Sigmoid colon (tissue), 4 donors: Measurements from ENCODE around the gene IMMP2L.

Experiments
- EP300 ChIP-seq, 4 donors: sonication (generic); formaldehyde crosslinking; IDR thresholded peaks; one replicate each; pipeline ENCODE4 v1.6.1; 2017; ENCODE audit warnings: antibody characterized with exemption in 4 of 4
- POLR2A ChIP-seq, 2 donors: fragments of 450-650 bp; IDR thresholded peaks; one replicate each; pipeline ENCODE4 v1.6.1; 2016; ENCODE audit warnings: antibody characterized with exemption in 2 of 2, mild to moderate bottlenecking in 2 of 2, moderate library complexity in 2 of 2
- POLR2AphosphoS5 ChIP-seq, 4 donors: sonication (generic); formaldehyde crosslinking; IDR thresholded peaks; one replicate each; pipeline ENCODE4 v1.6.1; 2017; ENCODE audit warnings: antibody characterized with exemption in 4 of 4
- TF ChIP-seq, protein P1 (sequence below), 4 experiments: fragments of 450-650 bp in 3 of 4; fragments of 200-600 bp in 1 of 4; IDR thresholded peaks; one replicate each; pipeline ENCODE4 v1.5.1; 2016 to 2019; ENCODE audit warnings: antibody characterized with exemption in 4 of 4, mild to moderate bottlenecking in 3 of 4, moderate library complexity in 2 of 4

DNA sequence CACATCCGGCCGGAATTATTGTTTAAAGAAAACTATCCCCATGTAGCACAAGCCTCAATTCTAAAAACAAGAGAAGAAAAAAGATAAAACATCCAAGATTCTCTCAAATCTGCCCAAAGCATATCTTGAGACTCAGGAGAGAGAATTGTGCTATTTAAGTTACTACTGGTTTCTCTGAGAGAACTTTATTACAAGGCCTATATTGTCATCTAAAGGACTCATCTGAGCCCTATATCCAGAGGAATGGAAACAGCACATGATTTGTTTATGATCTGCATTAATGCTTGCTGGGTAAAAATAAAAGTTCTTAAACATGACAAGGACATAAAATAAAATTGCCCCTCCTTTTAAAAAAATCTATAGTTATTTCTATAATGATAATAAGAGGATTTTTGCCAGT is 446.3 kb downstream of the IMMP2L start:
- TF ChIP-seq, protein P1, sequence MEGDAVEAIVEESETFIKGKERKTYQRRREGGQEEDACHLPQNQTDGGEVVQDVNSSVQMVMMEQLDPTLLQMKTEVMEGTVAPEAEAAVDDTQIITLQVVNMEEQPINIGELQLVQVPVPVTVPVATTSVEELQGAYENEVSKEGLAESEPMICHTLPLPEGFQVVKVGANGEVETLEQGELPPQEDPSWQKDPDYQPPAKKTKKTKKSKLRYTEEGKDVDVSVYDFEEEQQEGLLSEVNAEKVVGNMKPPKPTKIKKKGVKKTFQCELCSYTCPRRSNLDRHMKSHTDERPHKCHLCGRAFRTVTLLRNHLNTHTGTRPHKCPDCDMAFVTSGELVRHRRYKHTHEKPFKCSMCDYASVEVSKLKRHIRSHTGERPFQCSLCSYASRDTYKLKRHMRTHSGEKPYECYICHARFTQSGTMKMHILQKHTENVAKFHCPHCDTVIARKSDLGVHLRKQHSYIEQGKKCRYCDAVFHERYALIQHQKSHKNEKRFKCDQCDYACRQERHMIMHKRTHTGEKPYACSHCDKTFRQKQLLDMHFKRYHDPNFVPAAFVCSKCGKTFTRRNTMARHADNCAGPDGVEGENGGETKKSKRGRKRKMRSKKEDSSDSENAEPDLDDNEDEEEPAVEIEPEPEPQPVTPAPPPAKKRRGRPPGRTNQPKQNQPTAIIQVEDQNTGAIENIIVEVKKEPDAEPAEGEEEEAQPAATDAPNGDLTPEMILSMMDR (IDR thresholded peaks at IDR 0.05) = no peak
- TF ChIP-seq POLR2AphosphoS5 (IDR thresholded peaks at IDR 0.05) (no peak), POLR2A (IDR thresholded peaks at IDR 0.05) (no peak), EP300 (IDR thresholded peaks at IDR 0.05) (no peak)
